Dedifferentiated amniotic fluid mesenchymal stem cell (primary cell): ENCODE measurements around the gene VEGFC.

Experiments
- DNase-seq: peaks from one replicate; pipeline ENCODE4 v3.0.0-alpha.2; 2016; ENCODE audit errors: extremely low spot score

Gene VEGFC

GRCh38 chr4:176680668-176681180 lies 112.0 kb downstream of the VEGFC start:
- no peak for DNase-seq

GRCh38 chr4:176676901-176677300 lies 115.8 kb downstream of the VEGFC start:
- no peak for DNase-seq

- no peak for DNase-seq
These were observed 116.9 kb downstream of the VEGFC start for GRCh38 chr4:176675810-176676209.

GRCh38 chr4:176671532-176671931 lies 121.2 kb downstream of the VEGFC start:
- DNase-seq, result no peak

- DNase-seq, result no peak
These were observed 124.4 kb downstream of the VEGFC start for GRCh38 chr4:176668324-176668723.

GRCh38 chr4:176664964-176665363 lies 127.8 kb downstream of the VEGFC start:
- DNase-seq, result no peak

- DNase-seq, result no peak
These were observed 132.2 kb downstream of the VEGFC start for GRCh38 chr4:176660561-176660960.

- no peak for DNase-seq
These were observed 136.6 kb downstream of the VEGFC start for GRCh38 chr4:176656108-176656507.

- no peak for DNase-seq
These were observed 138.0 kb downstream of the VEGFC start for GRCh38 chr4:176654565-176655216.

GRCh38 chr4:176653401-176654220 lies 139.1 kb downstream of the VEGFC start:
- peak; percentile 40 for DNase-seq

- no peak for DNase-seq
These were observed 146.4 kb downstream of the VEGFC start for GRCh38 chr4:176646311-176646710.

GRCh38 chr4:176645246-176645960 lies 147.3 kb downstream of the VEGFC start:
- DNase-seq, result no peak

- DNase-seq, result no peak
These were observed 150.2 kb downstream of the VEGFC start for GRCh38 chr4:176642472-176642871.

- no peak for DNase-seq
These were observed 151.5 kb downstream of the VEGFC start for GRCh38 chr4:176641237-176641636.

GRCh38 chr4:176638992-176639391 lies 153.7 kb downstream of the VEGFC start:
- no peak for DNase-seq

GRCh38 chr4:176636292-176636691 lies 156.4 kb downstream of the VEGFC start:
- DNase-seq, result no peak

GRCh38 chr4:176635372-176636261 lies 157.1 kb downstream of the VEGFC start:
- DNase-seq, result no peak
